ENCODE data around the gene HEPN1.

The HEPN1 gene

GRCh38 chr11:124918950-124919349, at the start of gene HEPN1:
HEPN1 (plus strand) TSS chr11:124919250.
- no peak for DNase-seq (ENCODE audit: low spot score)

- no peak for DNase-seq (ENCODE audit: low spot score)
Observed at GRCh38 chr11:124869331-124869730, 49.7 kb upstream of the HEPN1 start.

- DNase-seq (ENCODE audit: low spot score): no peak
Observed at GRCh38 chr11:124869856-124870387, 49.1 kb upstream of the HEPN1 start.

GRCh38 chr11:124870430-124870829, 48.6 kb upstream of the HEPN1 start:
- DNase-seq (ENCODE audit: low spot score): no peak

GRCh38 chr11:124872280-124872679, 46.8 kb upstream of the HEPN1 start:
- no peak for DNase-seq (ENCODE audit: low spot score)

GRCh38 chr11:124872741-124873140, 46.3 kb upstream of the HEPN1 start:
- no peak for DNase-seq (ENCODE audit: low spot score)

GRCh38 chr11:124873951-124874350, 45.1 kb upstream of the HEPN1 start:
- peak; percentile 64 for DNase-seq (ENCODE audit: low spot score)

GRCh38 chr11:124874571-124875255, 44.3 kb upstream of the HEPN1 start:
- peak; percentile 49 for DNase-seq (ENCODE audit: low spot score)

- DNase-seq (ENCODE audit: low spot score): peak; percentile 63
Observed at GRCh38 chr11:124875401-124875800, 43.6 kb upstream of the HEPN1 start.

- DNase-seq (ENCODE audit: low spot score): peak; percentile 95
Observed at GRCh38 chr11:124875943-124876817, 42.9 kb upstream of the HEPN1 start.

- DNase-seq (ENCODE audit: low spot score): no peak
Observed at GRCh38 chr11:124876818-124877630, 42.0 kb upstream of the HEPN1 start.

GRCh38 chr11:124877631-124877909, 41.5 kb upstream of the HEPN1 start:
- no peak for DNase-seq (ENCODE audit: low spot score)

GRCh38 chr11:124877910-124878758, 40.9 kb upstream of the HEPN1 start:
- DNase-seq (ENCODE audit: low spot score): peak; percentile 63

GRCh38 chr11:124878759-124879492, 40.1 kb upstream of the HEPN1 start:
- peak; percentile 42 for DNase-seq (ENCODE audit: low spot score)

- DNase-seq (ENCODE audit: low spot score): peak; percentile 55
Observed at GRCh38 chr11:124879493-124880289, 39.4 kb upstream of the HEPN1 start.

- DNase-seq (ENCODE audit: low spot score): no peak
Observed at GRCh38 chr11:124880290-124880611, 38.8 kb upstream of the HEPN1 start.

GRCh38 chr11:124880958-124881357, 38.1 kb upstream of the HEPN1 start:
- no peak for DNase-seq (ENCODE audit: low spot score)

- peak; percentile 36 for DNase-seq (ENCODE audit: low spot score)
Observed at GRCh38 chr11:124882339-124883071, 36.5 kb upstream of the HEPN1 start.

- DNase-seq (ENCODE audit: low spot score): peak; percentile 37
Observed at GRCh38 chr11:124884340-124884739, 34.7 kb upstream of the HEPN1 start.

Measured in left forelimb (tissue), 1 donor.